GM23338 (cell line): ENCODE results near the gene USP36. TPM values are rescaled to one million over a fixed set of nuclear protein-coding genes. Genes with fewer than 3 reads are reported as not detected.

Experiments used
- ATAC-seq: fragments of 200-7000 bp; cut with Tn5 transposase; 3 replicates; pipeline ENCODE4 v1.9.1; 2020
- DNase-seq: peaks from one replicate; pipeline ENCODE4 v3.0.0-alpha.2; 2015; ENCODE audit warnings: low spot score
- H2AFZ ChIP-seq: fragments of 200-600 bp; sonication (generic); 2 replicates; pipeline ENCODE4 v1.8.0; 2016; ENCODE audit warnings: antibody characterized with exemption, mild to moderate bottlenecking, moderate library complexity
- H3F3A ChIP-seq: fragments of 200-600 bp; sonication (generic); replicated peaks from 2 replicates; pipeline ENCODE4 v1.8.0; 2017; ENCODE audit warnings: antibody characterized with exemption, mixed run types, low read depth
- H3K27ac ChIP-seq: fragments of 200-600 bp; sonication (generic); 2 replicates; pipeline ENCODE4 v1.6.1; 2016; ENCODE audit warnings: low read depth
- H3K27me3 ChIP-seq: fragments of 200-600 bp; sonication (generic); 2 replicates; pipeline ENCODE4 v1.8.0; 2016; ENCODE audit warnings: mild to moderate bottlenecking, mixed run types, moderate library complexity; ENCODE audit not compliant: insufficient read depth
- H3K36me3 ChIP-seq: fragments of 200-600 bp; sonication (generic); 2 replicates; pipeline ENCODE4 v1.8.0; 2016; ENCODE audit warnings: mild to moderate bottlenecking; ENCODE audit not compliant: insufficient read depth
- H3K4me1 ChIP-seq: fragments of 200-600 bp; sonication (generic); 2 replicates; pipeline ENCODE4 v1.8.0; 2016; ENCODE audit warnings: mild to moderate bottlenecking, moderate library complexity; ENCODE audit not compliant: insufficient read depth
- H3K4me2 ChIP-seq: fragments of 200-600 bp; sonication (generic); 2 replicates; pipeline ENCODE4 v1.7.1; 2017; ENCODE audit warnings: mixed run types
- H3K4me3 ChIP-seq: fragments of 200-600 bp; sonication (generic); 2 replicates; pipeline ENCODE4 v1.6.1; 2016; ENCODE audit warnings: mixed run types
- H3K79me2 ChIP-seq: fragments of 200-600 bp; sonication (generic); replicated peaks from 2 replicates; pipeline ENCODE4 v1.8.0; 2017; ENCODE audit warnings: mild to moderate bottlenecking; ENCODE audit not compliant: insufficient read depth
- H3K9me2 ChIP-seq: fragments of 200-600 bp; sonication (generic); 2 replicates; pipeline ENCODE4 v1.8.0; 2017; ENCODE audit not compliant: insufficient read depth
- H4K20me1 ChIP-seq: fragments of 200-600 bp; sonication (generic); replicated peaks from 2 replicates; pipeline ENCODE4 v1.8.0; 2017; ENCODE audit warnings: mild to moderate bottlenecking; ENCODE audit not compliant: insufficient read depth
- H3K27ac Mint-ChIP-seq: 2 replicates; pipeline ENCODE4 v1.8.0; 2020; ENCODE audit warnings: inconsistent platforms, mild to moderate bottlenecking, moderate library complexity, mixed read lengths
- H3K27me3 Mint-ChIP-seq: 3 replicates; pipeline ENCODE4 v1.8.0; 2022; ENCODE audit warnings: low read depth, mild to moderate bottlenecking, moderate library complexity, mixed read lengths, inconsistent platforms; ENCODE audit not compliant: insufficient read depth, poor library complexity
- H3K36me3 Mint-ChIP-seq: 3 replicates; pipeline ENCODE4 v1.8.0; 2021; ENCODE audit warnings: low read depth, mild to moderate bottlenecking, inconsistent platforms, moderate library complexity, mixed read lengths
- H3K4me1 Mint-ChIP-seq: 3 replicates; pipeline ENCODE4 v1.8.0; 2020; ENCODE audit warnings: mild to moderate bottlenecking, inconsistent platforms, mixed read lengths
- H3K4me3 Mint-ChIP-seq: 3 replicates; pipeline ENCODE4 v1.8.0; 2021; ENCODE audit warnings: moderate library complexity, mild to moderate bottlenecking, inconsistent platforms, mixed read lengths
- H3K9me3 Mint-ChIP-seq: 3 replicates; pipeline ENCODE4 v1.8.0; 2020; ENCODE audit warnings: moderate library complexity, mild to moderate bottlenecking, inconsistent platforms, mixed read lengths
- CREB1 ChIP-seq: fragments of 250-450 bp; sonication (Bioruptor Pico); IDR thresholded peaks from 2 replicates; pipeline ENCODE4 v1.5.0; 2020; ENCODE audit warnings: low read depth, mild to moderate bottlenecking, moderate library complexity
- CTCF ChIP-seq, 2 experiments: fragments of 200-600 bp in 1 of 2; sonication (generic) in 1 of 2; conservative IDR thresholded peaks; 2 replicates each; pipeline versions ENCODE4 v1.5.1 to v1.6.1; 2016 to 2017; ENCODE audit warnings: antibody characterized with exemption in 2 of 2, low read depth in 2 of 2, mild to moderate bottlenecking in 2 of 2, moderate library complexity in 1 of 2
- ETS1 ChIP-seq: IDR thresholded peaks from 2 replicates; pipeline ENCODE4 v1.6.1; 2016; ENCODE audit warnings: antibody characterized with exemption
- EZH2 ChIP-seq: fragments of 200-600 bp; sonication (generic); IDR thresholded peaks from one replicate; pipeline ENCODE4 v1.8.0; 2017; ENCODE audit warnings: antibody characterized with exemption, mild to moderate bottlenecking, low read depth; ENCODE audit not compliant: unreplicated experiment
- EZH2phosphoT487 ChIP-seq: fragments of 200-600 bp; sonication (generic); IDR thresholded peaks from one replicate; pipeline ENCODE4 v1.8.1; 2018; ENCODE audit warnings: antibody characterized with exemption; ENCODE audit not compliant: unreplicated experiment
- JUNB ChIP-seq: IDR thresholded peaks from one replicate; pipeline ENCODE4 v1.6.1; 2016; ENCODE audit warnings: antibody characterized with exemption; ENCODE audit not compliant: unreplicated experiment
- NANOG ChIP-seq: IDR thresholded peaks from 2 replicates; pipeline ENCODE4 v1.6.1; 2016; ENCODE audit warnings: antibody characterized with exemption, borderline replicate concordance
- POLR2AphosphoS5 ChIP-seq: IDR thresholded peaks from 2 replicates; pipeline ENCODE4 v1.6.1; 2016; ENCODE audit warnings: antibody characterized with exemption, low read depth
- REST ChIP-seq: IDR thresholded peaks from one replicate; pipeline ENCODE4 v1.6.1; 2018; ENCODE audit warnings: antibody characterized with exemption; ENCODE audit not compliant: unreplicated experiment
- STAT1 ChIP-seq: IDR thresholded peaks from one replicate; pipeline ENCODE4 v1.6.1; 2016; ENCODE audit warnings: antibody characterized with exemption; ENCODE audit not compliant: unreplicated experiment
- ZNF114 ChIP-seq: fragments of 250-450 bp; sonication (Bioruptor Pico); IDR thresholded peaks from 2 replicates; pipeline ENCODE4 v1.5.0; 2020; ENCODE audit warnings: mild to moderate bottlenecking, moderate library complexity
- polyA plus RNA-seq: library from polyadenylated mRNA; unstranded; fragments of >200 nt; fragmentation: Nextera tagmentation; extraction: Ambion mirVana; gene quantifications from 2 replicates; pipeline ENCODE4 v1.2.1, GENCODE V29; 2016
- total RNA-seq: library from RNA; depleted of rRNA; stranded (reverse); fragments of >200 nt; shearing (Covaris generic); gene quantifications from 2 replicates; pipeline ENCODE4 v1.2.3, GENCODE V29; 2014

USP36 gene
- total and polyA plus RNA-seq, 2 experiments from 2014 or later = 36.2 to 55.5 TPM

GRCh38 chr17:78804777-78805176, 35.8 kb downstream of the USP36 start (continued):
- TF ChIP-seq POLR2AphosphoS5 (no peak), JUNB (no peak), REST (no peak), CREB1 (CRISPR knock-in tag) (no peak), ETS1 (no peak), CTCF (conservative IDR thresholded peaks at IDR 0.05; ENCODE audit: low read depth in 2 of 2) (no peak), EZH2phosphoT487 (no peak), ZNF114 (CRISPR knock-in tag) (no peak)

GRCh38 chr17:78803186-78803845, 37.3 kb downstream of the USP36 start:
- no peak overlapping the region for H2AFZ ChIP-seq
- H3K4me3 ChIP-seq = no peak overlapping the region
- DNase-seq = no peak
- no peak overlapping the region for H3K4me2 ChIP-seq
- Mint-ChIP-seq H3K27ac (no peak overlapping the region), H3K4me1 (no peaks in the 10 kb centered on the region), H3K9me3 (no peaks in the 10 kb centered on the region; the same call in 2 of the 3 replicates), H3K4me3 (no peak overlapping the region), H3K27me3 (peaks cover 5% of the 10 kb centered on the region), H3K36me3 (peaks cover 86% of the 10 kb centered on the region)
- H3K27ac ChIP-seq = no peak overlapping the region
- peaks cover 16% of the 10 kb centered on the region for H4K20me1 ChIP-seq
- peaks cover 36% of the 10 kb centered on the region for H3K36me3 ChIP-seq
- H3K79me2 ChIP-seq = no peaks in the 10 kb centered on the region
- H3K9me2 ChIP-seq = no peaks in the 10 kb centered on the region
- no peak for ATAC-seq
- H3K4me1 ChIP-seq = no peaks in the 10 kb centered on the region
- H3K27me3 ChIP-seq = no peaks in the 10 kb centered on the region
- H3F3A ChIP-seq = no peaks in the 10 kb centered on the region
- TF ChIP-seq EZH2phosphoT487 (no peak), ZNF114 (CRISPR knock-in tag) (no peak), JUNB (no peak), REST (no peak), EZH2 (no peak), CTCF (conservative IDR thresholded peaks at IDR 0.05; ENCODE audit: low read depth in 2 of 2) (no peak), STAT1 (no peak), NANOG (no peak)
